T-helper 2 cell (primary cell): Measurements from ENCODE around the gene LCN9.
"Not testable (repeated sequence)": the region's sequence is repeated elsewhere in the genome, so short reads cannot be mapped to it uniquely, and the experiment has no call there.

Source experiments
- DNase-seq, 5 experiments: peaks; one replicate each; pipeline versions ENCODE4 v3.0.0 to v3.0.0-alpha.2; 2012 to 2022
- total RNA-seq, 2 donors: gene quantifications; one replicate each; lab custom pipeline; 2026; lab: John Stamatoyannopoulos, UW

Gene LCN9
- 0 reads per million in 2 donors for total RNA-seq

- DNase-seq = no peak
Observed at GRCh38 chr9:135662758-135663450, at the start of gene LCN9. Gene LCN9 (plus strand): TSS chr9:135663309. CDS start chr9:135663322, 13 bp downstream.

GRCh38 chr9:135613946-135614805 lies 48.9 kb upstream of the LCN9 start:
- DNase-seq = no peak

- DNase-seq = no peak
Observed at GRCh38 chr9:135614821-135615665, 48.1 kb upstream of the LCN9 start.

- no peak for DNase-seq
Observed at GRCh38 chr9:135615666-135616618, 47.2 kb upstream of the LCN9 start.

GRCh38 chr9:135616619-135617537 lies 46.2 kb upstream of the LCN9 start:
- DNase-seq = no peak

- DNase-seq = no peak
Observed at GRCh38 chr9:135617538-135617900, 45.6 kb upstream of the LCN9 start.

- DNase-seq = no peak
Observed at GRCh38 chr9:135617991-135618411, 45.1 kb upstream of the LCN9 start.

- no peak for DNase-seq
Observed at GRCh38 chr9:135618866-135619598, 44.1 kb upstream of the LCN9 start.

- DNase-seq = no peak
Observed at GRCh38 chr9:135619599-135619886, 43.6 kb upstream of the LCN9 start.

GRCh38 chr9:135620558-135620957 lies 42.6 kb upstream of the LCN9 start:
- no peak for DNase-seq

- no peak for DNase-seq
Observed at GRCh38 chr9:135622415-135623020, 40.6 kb upstream of the LCN9 start.

- DNase-seq = no peak
Observed at GRCh38 chr9:135624282-135624681, 38.8 kb upstream of the LCN9 start.

GRCh38 chr9:135632841-135633240 lies 30.3 kb upstream of the LCN9 start:
- no peak for DNase-seq

- not testable (repeated sequence) for DNase-seq
Observed at GRCh38 chr9:135636930-135637530, 26.1 kb upstream of the LCN9 start.

- no peak for DNase-seq
Observed at GRCh38 chr9:135639196-135639595, 23.9 kb upstream of the LCN9 start, which contains the start of gene GLT6D1. Gene GLT6D1 (minus strand): TSS chr9:135639540. CDS start chr9:135639187, 353 bp downstream.

GRCh38 chr9:135641047-135641446 lies 22.1 kb upstream of the LCN9 start:
- DNase-seq = no peak

GRCh38 chr9:135641745-135642144 lies 21.4 kb upstream of the LCN9 start:
- DNase-seq = no peak

- no peak for DNase-seq
Observed at GRCh38 chr9:135644631-135645218, 18.4 kb upstream of the LCN9 start.

GRCh38 chr9:135647884-135648283 lies 15.2 kb upstream of the LCN9 start:
- no peak for DNase-seq
